HG03064 (cell line): ENCODE results near the gene PARN.

ENCODE experiments used
- ATAC-seq: cut with Tn5 transposase; IDR thresholded peaks from one replicate; pipeline ENCODE4 v1.9.1; 2021; ENCODE audit warnings: low read depth; ENCODE audit not compliant: unreplicated experiment

Gene PARN

DNA sequence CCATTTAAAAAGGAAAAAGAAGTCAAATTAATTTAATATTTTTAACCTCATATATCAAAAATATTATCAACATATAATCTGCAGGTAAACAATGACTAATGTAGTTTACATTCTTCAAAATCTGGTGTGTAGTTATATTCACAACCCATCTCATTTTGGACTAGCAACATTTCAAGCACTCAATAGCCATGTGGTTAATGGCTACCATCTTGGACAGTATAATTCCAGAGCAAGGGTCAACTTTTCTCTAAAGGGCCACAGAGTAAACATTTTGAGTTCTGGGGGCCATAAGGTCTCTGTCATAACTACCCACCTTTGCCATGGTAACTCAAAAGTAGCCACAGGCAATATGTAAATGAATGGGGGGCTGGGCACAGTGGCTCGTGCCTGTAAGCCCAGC, 153.9 kb downstream of the PARN start:
- ATAC-seq = no peak

DNA sequence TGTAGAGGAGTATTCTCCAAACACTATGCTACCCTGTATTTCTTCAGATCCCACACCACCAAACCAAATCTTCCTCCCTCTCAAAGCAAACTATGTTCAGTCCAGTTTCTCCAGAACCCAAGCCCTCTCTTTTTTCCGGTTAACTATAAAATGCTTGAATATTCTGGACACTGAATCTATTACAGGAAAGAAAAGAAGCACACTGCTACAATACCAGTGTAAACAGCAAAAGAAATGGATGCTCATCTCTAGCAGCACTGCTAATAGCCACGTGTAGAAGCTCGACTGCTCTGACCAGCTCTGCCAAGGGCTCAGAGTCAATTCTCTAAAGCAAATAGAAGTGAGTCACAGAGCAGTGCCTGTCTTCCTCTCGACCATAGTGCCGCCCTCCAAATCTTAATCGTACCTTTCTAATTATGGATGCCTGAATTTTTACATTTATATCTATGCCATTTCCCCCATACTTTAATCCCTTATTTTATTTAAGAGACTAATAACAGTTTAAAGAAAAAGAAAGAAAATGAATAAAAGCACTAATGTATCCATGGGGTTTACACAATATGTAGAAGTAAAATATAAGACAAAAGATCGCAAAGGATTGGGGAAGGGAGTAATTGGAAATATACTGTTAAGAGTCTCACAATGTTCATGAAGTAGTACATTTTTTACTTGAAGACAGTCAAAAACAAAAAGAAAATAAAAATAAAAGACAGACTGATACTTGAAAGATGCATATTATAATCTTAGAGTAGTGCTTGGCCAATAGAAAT, 154.5 kb downstream of the PARN start:
- no peak for ATAC-seq

GRCh38 chr16:14473488-14473887, 156.6 kb downstream of the PARN start:
- ATAC-seq = no peak

- no peak for ATAC-seq
These were observed 157.7 kb downstream of the PARN start for GRCh38 chr16:14472357-14472756.

DNA sequence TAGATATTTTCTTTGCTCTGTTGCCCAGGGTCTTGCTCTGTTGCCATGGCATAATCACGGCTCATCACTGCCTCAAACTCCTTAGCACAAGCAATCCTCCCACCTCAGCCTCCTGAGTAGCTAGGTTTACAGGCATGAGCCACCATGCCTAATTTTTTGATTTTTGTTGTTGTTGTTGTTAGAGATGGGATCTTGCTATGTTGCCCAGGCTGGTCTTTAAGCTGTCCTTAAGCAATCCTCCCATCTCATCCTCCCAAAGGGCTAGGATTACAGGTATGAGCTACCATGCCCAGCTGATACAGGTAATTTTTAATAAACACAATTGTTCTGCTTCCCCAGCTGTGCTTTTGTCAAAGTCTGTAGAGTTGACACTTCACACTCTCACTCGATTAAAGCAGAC, 159.3 kb downstream of the PARN start:
- no peak for ATAC-seq

DNA sequence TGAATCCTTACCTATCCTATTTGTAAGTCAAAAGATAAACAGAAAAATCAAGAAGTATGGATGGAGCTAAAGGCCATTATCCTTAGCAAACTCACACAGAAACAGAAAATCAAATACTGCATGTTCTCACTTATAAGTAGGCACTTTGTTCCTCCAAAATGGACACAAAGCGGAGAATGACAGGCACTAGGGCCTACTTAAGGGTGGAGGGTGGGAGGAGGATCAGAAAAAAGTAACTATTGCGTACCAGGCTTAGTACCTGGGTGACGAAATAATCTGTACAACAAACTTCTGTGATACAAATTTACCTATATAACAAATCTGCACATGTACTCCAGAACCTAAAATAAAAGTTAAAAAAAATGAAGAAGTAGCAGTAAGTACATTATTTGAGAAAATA, 164.3 kb downstream of the PARN start:
- no peak for ATAC-seq

DNA sequence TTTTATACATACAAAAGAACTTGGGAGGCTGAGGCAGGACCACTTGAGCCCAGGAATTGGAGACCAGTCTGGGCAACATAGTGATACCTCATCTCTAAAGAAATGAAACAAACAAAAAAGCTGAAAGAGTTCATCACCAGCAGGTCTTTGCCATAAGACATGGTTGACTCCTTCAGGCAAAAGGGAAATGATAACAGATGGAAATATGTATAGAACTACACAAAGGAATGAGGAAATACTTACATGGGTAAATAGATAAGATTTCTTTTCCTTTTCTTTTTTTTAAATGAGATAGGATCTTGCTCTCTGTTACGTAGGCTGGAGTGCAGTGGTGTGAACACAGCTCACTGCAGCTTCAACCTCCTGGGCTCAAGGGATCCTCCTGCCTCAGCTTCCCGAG, 165.3 kb downstream of the PARN start:
- no peak for ATAC-seq

DNA sequence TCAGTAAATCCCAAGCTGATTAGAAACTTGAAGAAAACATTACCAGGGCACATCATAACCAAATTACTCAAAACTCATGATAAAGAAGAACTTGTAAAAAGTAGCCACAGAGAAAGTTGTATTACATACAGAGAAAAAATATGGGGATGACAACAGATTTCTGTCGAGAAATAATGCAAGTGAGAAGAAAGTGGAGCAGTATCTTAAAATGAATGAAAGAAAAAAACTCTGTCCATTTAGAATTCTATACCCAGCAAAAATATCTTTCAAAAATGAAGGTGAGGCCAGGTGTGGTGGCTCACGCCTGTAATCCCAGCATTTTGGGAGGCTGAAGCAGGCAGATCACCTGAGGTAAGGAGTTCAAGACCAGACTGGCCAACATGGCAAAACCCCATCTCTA, 165.9 kb downstream of the PARN start:
- no peak for ATAC-seq

DNA sequence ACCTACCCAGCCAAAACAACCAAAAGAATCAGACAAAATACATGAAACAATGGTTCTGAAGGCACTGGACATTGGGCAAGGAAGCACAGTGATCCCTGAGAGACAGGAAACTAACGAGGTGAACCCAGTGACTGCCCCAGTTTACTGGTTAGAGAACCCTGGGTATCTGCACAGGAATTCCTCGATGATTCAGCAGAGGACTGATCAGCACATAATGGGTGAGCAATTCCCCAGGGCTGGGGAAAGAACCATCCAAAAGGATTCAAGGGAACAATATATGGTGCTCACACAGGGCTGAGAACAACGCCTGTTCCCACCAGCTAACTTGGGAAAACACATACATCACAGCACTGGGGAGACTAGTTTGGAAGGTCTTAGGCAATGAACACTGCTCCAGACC, 167.2 kb downstream of the PARN start:
- ATAC-seq = no peak

DNA sequence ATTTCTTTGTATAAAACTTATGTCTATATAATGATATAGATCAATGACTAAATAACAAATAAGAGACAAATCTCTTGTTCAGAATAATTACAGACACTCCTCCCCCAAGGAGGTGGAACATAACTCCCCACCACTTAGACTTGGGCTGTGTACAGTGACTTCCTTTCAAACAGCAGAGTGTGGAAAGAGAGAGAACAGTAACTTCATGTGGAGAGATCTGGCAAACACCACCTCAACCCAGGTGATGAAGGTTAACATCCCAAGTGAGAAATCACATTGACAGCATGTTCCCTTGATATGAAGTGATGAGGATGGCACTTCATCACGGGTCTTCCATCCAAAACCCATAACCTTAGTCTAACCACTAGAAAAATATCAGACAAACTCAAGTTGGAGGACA, 169.3 kb downstream of the PARN start:
- no peak for ATAC-seq

GRCh38 chr16:14458576-14458975, 171.5 kb downstream of the PARN start:
- no peak for ATAC-seq

GRCh38 chr16:14456793-14457481, 173.1 kb downstream of the PARN start:
- no peak for ATAC-seq

GRCh38 chr16:14455573-14455972, 174.5 kb downstream of the PARN start:
- ATAC-seq = no peak

- no peak for ATAC-seq
These were observed 175.7 kb downstream of the PARN start for GRCh38 chr16:14454391-14454790.

DNA sequence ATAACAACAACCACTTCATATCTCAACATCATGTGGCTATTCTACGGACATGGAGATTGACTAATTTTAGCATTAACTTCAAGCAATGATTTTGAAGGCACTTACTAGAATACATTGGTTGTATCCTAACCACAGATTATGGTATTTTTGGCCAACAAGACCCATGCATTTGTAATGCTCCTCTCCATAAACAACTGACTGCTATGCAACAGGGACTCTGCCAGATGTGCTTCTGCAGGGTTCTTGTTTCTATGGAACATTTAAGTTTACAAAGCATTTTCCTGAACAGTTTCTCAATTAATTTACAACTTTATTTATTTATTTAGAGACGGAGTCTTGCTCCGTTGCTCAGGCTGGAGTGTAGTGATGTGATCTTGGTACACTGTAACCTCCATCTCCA, 178.0 kb downstream of the PARN start:
- ATAC-seq = no peak

- ATAC-seq = no peak
These were observed 179.2 kb downstream of the PARN start for GRCh38 chr16:14450846-14451245.

DNA sequence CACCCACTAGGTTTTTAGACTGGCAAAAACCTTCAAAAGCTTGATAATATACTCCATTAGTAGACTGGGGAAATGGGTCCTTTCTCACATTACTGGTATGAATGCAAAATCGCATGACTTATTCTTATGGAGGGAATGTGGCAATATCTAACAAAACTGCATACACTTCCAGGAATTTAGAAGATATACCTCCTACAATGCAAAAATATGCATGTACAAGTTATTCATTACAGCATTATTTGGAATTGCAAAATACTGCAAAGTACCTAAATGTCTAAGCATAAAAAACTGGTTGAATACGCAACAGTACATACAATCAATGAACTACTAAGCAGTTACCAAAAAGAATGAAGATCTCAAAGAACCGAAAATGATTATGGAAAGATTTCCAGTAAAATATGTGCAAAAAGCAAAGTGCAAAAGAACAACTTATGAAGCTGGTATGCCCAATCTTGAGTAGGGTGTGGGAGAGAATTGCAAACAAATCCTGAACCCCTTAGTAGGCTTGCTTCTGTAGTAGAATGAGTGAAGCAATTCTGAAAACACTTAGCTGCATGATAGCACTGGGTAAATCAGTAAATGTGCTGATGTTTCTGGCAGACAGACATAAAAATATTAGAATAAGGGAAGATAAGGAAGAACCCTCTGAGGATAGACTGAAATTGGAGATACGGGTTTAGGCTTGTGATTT, 180.1 kb downstream of the PARN start:
- ATAC-seq = no peak

DNA sequence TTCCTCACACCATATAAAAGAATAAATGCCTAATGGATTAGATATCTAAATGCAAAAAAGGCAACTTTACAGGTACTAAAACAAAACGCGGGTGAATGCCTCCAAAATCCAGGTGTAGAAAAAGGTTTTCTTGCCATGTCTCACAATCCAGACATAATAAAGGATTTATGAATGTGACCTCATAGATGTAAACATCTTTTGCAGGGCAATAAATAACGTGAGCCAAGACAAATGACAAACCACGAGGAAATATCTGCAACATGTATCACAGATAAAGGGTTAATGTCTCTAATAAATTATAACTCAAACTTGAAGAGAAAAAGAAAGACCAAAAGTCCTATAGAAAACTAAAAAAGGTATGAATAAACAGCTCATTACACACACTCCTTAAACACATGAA, 180.7 kb downstream of the PARN start:
- no peak for ATAC-seq

GRCh38 chr16:14448879-14449278, 181.2 kb downstream of the PARN start:
- no peak for ATAC-seq

DNA sequence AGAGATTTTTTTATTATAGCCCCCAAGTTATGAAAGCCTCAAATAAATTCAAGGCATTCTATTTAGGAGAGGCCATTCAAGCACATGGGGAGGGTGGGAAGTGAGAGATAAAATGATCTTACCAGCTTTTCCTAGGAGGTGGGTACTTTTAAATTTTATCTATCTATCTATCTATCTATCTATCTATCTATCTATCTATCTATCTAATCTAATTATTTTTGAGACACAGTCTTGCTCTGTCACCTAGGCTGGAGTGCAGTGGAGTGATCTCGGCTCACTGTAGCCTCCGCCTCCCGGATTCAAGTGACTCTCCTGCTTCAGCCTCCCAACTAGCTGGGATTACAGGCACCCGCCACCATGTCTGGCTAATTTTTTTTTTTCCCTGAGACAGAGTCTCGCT, 182.3 kb downstream of the PARN start:
- ATAC-seq = no peak

DNA sequence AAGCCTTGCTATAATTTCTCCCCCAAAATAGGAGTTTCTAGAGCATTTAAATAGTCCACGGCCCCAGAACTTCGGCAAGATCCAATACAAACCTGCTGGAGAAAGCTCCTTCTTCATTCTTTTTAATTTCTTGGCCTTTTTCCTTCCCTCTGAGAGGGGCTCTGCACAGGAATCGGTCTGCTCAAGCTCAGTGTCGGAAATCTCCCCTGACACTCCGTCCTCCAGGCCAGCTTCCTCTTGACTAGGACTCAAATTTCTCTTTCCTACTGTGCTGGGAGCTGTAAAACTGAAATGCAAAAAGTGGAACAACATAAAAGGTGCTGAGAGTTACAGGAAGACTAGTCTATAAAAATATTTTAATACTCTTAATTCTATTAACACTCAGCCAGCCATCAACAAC, 183.3 kb downstream of the PARN start:
- ATAC-seq = no peak
